H1 (cell line): Measurements from ENCODE around the gene MAML3. TPM values are rescaled to one million over a fixed set of nuclear protein-coding genes. Genes with fewer than 3 reads are reported as not detected.

Experiments used
- CTBP2 ChIP-seq: IDR thresholded peaks from 2 replicates; pipeline ENCODE4 v1.7.0; 2011; ENCODE audit warnings: borderline replicate concordance, mild to moderate bottlenecking, moderate library complexity, mixed read lengths, low read length; ENCODE audit not compliant: insufficient read depth, insufficient read length
- FOSL1 ChIP-seq: IDR thresholded peaks from 2 replicates; pipeline ENCODE4 v1.6.1; 2011; ENCODE audit warnings: mild to moderate bottlenecking, low read depth, low read length, moderate library complexity; ENCODE audit not compliant: insufficient read depth
- JUND ChIP-seq: IDR thresholded peaks from 2 replicates; pipeline ENCODE4 v1.6.1; 2011; ENCODE audit warnings: mild to moderate bottlenecking, improper control_type of control experiment, low read length
- KDM1A ChIP-seq: fragments of 200-600, 300-600 bp; sonication (generic); IDR thresholded peaks from 2 replicates; pipeline ENCODE4 v1.7.1; 2016; ENCODE audit warnings: mild to moderate bottlenecking, low read length, borderline replicate concordance
- RBBP5 ChIP-seq: IDR thresholded peaks from 2 replicates; pipeline ENCODE4 v1.7.1; 2012; ENCODE audit warnings: low read depth, mild to moderate bottlenecking, inconsistent platforms, low read length, moderate library complexity, borderline replicate concordance
- polyA plus RNA-seq, 7 experiments: library from polyadenylated mRNA; depleted of rRNA in 3 of 7; stranded (reverse) in 5 of 7; unstranded in 2 of 7; fragments of >200 nt in 5 of 7; fragments of 200-250 nt in 2 of 7; gene quantifications; 1 replicate in 5 of 7; 2 replicates in 1 of 7; 4 replicates in 1 of 7; pipeline versions ENCODE4 v1.2.1 to v1.2.3, GENCODE V29; 2011 to 2013; ENCODE audit warnings: missing spikeins in 2 of 7, mixed read lengths in 2 of 7
- total RNA-seq: library from RNA; stranded (reverse); fragmentation: NEBNext Ultra II Directional; extraction: Animal tissue kit (Norgen Biotek cat#: 25700); gene quantifications from 2 replicates; pipeline ENCODE4 v1.2.1, GENCODE V29; 2021

MAML3 gene
- total and polyA plus RNA-seq, 2 of the 8 experiments (the other 6 are each of a cell fraction or from before 2014, with no cell fraction given) = 2.1 to 5.7 TPM

DNA sequence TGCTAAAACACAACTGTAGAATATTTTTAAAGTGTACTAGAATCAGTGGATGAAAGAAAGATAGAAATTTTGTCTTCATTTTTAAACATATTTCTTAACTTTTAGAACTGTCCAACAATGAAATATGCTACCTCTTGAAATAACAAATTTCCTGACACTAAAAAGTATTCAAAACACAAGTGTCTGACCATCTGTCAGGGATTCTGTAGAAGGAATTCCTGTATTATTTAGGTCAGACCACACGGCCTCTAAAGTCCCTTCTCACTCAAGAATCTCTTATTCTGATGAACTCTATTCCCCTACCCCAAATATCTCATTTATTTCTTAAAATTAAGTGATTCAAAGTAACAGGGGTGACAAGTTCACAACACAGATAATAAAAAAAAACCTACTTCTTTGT, 99.1 kb downstream of the MAML3 start (continued):
- TF ChIP-seq KDM1A (no peak), JUND (no peak), FOSL1 (no peak), CTBP2 (no peak), RBBP5 (no peak)
